Stimulated activated CD8-positive, alpha-beta memory T cell treated with anti-CD3 and anti-CD28 coated beads, Interleukin-12 subunit alpha, Interleukin-12 subunit beta, amount 100 ng/mL, for 4 hours (primary cell): Measurements from ENCODE around the gene CFAP92.

Experiments
- DNase-seq: peaks from one replicate; pipeline ENCODE4 v3.0.0-alpha.2; 2020; ENCODE audit warnings: low read depth

CFAP92 gene, protein sequence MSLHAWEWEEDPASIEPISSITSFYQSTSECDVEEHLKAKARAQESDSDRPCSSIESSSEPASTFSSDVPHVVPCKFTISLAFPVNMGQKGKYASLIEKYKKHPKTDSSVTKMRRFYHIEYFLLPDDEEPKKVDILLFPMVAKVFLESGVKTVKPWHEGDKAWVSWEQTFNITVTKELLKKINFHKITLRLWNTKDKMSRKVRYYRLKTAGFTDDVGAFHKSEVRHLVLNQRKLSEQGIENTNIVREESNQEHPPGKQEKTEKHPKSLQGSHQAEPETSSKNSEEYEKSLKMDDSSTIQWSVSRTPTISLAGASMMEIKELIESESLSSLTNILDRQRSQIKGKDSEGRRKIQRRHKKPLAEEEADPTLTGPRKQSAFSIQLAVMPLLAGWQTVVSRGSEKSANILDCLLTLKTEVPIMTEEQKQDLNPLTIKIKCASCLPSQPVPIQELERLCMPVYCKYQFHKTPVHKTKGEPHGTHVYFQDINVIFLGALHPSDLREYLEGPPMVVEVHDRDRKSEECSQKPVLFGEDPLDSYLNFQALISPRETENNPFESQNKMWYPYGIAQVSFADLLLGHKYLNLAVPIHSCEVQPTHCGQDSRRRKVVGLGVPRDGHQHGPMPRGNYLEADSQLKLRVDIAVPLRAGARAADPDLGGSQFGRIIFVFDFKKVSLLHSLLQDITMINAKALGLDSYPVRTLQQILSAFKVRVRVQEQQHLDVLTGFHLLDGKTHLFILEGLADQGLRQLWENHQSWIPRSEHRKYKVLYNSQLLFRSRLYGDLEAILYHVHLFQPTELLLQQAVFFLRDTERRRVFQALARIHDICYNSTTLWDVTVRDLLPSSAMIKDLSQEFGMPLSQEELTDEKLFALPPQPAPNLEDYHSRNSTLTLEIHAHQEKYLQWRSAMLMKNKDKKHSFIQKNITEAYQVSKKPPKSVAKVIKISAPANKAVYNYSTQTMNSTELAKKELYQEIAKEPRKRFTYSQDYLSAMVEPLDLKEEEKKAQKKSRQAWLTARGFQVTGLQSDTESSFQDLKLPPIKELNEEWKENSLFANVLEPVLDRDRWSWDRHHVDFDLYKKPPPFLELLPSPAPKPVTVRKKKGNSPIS

DNA sequence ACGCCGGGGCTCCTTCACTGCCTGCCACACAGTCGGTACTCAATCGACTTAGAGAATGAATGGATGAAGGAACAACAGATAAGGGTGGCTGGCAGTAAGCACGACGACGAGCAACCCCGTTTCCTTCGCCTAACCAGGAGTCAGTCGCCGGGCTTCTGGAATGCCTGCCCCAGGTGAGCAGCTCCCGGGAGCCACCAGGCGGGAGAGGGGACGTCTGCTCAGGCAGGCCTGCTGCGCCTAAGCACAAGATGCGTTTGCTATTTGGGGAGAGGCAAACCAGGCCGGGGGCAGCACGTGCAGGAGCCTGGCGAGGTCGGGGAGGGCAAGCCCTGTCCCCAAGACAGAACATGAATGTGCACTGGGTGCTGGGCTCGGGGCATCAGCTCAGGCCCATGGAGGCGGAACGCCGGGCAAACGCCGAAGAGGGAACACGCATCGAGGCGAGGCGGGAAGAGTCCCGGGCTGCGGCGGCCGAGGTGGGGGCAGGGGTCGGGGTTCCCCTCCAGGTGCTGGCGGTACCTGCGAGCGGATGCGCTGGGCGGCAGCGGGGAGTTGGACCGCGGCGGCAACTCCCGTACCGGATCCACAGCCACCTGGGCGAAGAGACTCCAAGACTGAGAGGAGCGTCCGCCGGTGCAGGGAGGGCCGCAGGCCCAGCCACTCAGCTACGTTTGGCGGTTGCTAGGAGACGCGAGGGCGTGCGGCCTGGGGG lies at the start of gene CFAP92:
CFAP92 (minus strand) TSS at position 616 of the 712 bp plus-strand sequence. CDS start 772 bp downstream, outside the sequence.
- peak; percentile 81 for DNase-seq

DNA sequence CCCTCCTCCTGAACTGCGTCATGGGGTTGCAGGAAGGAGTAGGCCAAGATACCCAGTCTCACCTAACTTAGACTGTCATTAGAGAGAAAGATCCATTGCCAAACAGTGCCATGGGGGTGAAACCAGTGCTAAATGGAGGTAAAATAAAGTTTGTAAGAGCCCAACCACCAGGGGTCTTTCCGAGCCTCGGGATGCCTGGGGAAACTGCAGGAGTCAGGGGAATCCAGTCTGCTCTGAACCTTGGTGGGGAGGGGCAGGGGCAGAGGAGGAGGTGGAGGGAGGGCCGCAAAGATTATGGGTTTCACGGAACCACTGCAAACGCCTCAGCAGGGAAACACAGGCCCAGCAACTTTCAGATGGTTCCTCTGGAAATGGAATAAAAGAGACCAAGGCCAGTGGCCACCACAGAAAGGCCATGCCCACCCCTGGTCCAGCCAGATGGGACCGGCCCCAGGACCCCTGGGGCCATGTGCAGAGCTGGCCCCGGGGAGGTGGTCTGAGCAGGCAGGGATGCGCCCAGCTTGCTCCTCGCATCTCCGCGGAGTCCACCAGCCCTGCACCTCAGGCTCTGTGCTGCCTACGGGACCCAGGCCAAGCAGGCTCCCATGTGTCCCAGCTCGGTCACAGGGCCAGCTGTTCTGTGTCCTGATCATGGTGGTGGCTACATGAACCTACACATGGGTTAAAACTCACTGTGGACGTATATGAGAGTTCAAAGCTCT lies 46.9 kb upstream of the CFAP92 start:
- DNase-seq, result no peak

DNA sequence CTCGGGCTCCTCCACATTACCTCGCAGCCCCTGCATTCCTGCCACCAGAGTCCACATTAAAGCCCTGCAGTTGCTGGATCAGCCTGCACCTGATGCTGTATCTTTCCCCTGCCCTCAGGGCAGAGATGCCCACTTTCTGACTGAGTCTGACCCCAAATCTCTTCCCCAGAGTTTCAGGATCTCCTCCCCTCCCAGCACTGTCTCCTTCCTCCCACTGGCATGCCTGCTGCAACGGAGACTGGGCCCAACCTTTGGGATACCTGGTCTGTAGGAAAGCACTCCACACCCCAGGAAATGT lies 46.1 kb upstream of the CFAP92 start:
- no peak for DNase-seq

DNA sequence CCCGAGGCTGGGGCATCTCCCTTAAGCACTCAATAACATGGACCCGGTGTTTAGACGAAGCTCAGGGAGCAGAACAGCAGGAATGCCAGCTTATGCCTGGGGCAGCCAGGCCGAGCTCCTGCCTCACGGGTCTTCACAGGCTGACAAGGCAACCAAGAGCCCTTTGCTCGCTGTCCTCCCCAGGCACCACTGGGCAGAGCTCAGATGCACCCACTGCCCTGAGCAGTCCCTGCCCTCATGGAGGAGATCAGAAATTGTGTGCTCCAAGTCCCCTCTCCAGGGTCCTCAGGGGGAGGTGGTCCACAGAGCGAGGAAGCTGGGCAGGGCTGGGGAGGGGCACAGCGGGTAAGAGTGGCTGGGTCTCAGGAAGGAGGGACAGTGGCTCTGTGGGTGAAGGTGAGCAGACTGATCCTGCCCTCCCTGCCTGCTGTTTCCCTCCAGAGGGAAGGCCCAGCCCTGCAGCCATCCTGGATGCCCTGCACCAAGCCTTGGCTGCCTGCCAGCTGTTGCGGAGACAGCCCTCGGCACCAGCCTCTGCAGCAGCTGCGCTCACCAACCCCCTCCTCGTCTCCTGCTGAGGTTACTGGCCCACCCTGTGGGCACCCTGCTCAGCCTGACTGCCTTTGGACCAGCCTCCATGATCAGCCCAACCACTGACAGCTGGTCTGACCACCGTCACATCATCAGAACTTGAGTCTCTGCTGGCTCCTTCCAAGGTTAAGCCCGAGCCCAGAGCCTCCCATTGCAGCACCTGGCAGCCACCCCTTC lies 45.6 kb upstream of the CFAP92 start:
- DNase-seq, result no peak

DNA sequence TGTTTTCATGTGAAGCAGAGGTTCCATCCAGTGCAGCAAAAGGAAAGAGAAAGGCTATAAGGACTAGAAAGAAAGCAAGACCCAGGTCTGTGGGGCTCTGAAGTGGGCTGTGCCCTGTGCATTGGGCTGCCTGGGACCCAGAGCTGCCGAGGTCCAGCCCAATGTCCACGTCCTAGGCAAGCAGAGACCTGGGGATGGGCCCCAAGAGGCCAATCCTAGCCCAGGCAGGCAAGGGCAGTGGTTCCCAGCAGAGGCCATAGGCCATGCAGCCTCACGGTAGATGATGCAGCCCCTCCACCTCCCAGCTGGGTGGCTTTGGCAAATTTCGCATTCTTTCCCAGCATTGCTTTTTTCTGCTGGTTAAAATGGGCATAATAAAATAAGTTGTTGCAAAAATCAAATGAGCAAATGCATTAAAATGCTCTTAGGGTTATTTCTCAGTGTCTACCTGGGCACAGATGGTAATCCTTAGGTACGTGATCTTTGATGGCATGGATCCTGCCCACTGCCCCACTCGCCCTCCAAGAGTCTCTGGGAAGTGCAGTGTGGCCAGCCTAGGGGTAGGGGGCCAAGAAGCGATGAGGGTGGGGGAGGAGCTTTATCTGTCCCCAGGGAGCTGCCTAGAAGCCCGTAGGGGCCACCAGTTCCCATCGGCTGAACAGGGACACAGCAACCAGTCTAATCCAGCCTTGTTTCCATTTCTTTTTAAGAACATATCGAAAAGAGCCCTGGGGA lies 44.4 kb upstream of the CFAP92 start:
- DNase-seq, result no peak

DNA sequence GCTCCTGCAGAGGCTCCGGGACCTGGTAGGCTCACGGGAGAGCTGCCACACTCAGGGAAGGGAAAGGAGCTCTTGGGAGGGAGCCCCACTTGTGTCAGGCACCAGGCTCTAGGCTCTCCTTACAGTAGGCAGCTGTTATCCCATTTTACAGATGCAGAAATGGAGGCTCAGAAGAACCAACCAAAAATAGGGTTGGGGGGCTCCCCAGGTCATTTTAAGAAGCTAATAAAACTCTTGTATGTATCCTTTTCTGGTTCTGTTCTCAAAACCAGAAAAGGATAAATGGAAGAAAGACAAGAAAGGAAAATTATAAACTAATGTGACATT lies 43.2 kb upstream of the CFAP92 start:
- no peak for DNase-seq

DNA sequence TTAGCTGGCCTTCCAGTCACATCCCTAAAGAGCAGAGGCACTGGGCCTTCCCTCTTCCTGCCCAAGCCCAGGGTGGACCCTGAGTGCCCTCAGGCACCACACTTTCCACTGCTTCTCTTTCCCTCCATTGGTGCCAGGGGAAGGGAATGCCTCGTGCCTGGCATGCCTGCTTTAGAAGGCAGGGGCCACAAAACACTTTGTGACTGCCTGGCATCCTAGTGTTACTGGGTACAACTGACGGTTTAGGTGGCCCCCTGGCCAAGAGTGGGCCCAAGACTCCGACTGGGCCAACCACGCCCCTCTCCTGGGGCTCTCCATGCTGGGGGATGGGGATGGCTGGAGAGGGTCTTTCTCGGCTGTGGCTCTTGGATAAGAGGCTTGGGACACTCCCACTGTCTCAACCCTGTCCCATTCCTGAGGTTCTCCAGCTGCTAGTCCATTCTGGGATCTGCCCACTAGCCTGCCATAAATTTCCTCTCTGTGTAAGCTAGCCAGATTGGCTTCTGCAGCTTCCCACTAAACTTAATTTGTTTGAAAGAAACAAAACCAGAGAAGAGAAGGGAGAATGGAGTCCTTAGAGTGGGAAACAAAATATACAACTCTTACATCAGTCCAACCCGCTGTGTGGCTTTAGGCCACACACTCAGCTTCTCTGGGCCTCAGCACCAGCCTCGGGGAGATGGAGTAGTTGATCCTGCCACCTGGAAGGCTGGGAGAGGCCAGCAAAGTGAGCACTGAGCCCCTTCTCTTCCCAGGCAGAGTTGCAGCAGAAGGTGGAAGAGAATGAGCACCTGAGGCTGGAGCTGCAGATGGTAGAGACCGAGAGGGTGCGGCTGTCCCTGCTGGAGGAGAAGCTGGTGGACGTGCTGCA lies 42.6 kb upstream of the CFAP92 start:
- DNase-seq, result no peak

DNA sequence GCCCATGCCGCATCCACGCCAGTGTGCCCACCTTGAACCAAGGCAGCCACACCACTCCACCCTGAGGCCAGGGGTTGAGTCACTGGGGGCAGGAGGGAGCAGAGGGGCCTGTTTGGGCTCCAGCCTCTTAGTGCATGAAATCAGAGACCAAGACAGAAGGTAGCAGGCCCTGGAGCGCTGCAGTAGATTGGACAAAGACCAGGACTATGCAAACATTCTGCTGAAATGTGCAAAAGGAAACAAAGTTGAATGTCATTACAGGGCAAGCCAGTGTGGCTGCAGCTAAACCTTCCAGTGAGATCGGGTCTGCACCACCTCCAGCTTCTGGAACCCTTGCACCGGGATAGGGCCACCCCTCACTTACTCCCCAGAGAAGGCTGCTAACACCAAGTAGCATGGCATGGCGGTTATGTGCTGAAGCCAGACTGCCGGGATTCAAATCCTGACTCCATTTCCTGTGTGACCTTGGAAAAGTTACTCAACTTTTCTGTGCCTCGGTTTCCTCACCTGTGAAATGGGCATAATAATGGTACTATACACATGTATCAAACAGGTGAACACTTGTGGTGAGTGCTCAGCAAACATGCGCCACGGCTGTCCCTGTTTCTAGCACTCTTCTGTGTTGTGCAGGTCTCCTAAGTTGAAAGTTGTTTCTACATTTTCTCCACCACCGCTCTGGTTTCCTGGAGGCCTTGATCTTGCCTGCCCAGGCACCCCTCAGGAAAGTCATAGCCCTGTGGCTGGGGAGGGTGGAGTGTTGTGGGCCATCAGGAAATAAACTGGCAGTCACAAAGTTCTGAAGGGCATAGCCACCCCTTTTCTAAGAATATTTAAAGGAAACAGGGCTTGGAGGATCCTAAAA lies 41.7 kb upstream of the CFAP92 start:
- DNase-seq, result no peak

DNA sequence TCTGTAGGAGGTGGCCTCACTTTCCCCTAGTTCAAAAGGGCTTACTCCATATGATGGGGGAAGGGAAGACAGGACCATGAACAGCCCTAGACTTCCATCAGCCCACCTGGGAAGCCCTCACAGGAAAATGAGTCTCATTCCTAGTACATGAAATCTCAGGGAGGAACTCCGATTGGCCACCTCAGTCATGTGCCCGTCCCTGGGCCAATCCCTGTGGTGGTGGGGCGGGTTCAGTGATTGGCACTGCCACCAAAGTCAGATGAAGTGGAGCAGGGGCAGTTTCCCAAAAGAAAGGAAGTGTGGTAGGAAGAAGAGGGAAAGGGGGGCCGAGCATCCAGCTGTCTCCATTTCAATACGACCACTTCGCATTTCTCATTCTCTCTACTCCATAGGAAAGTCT lies 40.8 kb upstream of the CFAP92 start:
- no peak for DNase-seq

DNA sequence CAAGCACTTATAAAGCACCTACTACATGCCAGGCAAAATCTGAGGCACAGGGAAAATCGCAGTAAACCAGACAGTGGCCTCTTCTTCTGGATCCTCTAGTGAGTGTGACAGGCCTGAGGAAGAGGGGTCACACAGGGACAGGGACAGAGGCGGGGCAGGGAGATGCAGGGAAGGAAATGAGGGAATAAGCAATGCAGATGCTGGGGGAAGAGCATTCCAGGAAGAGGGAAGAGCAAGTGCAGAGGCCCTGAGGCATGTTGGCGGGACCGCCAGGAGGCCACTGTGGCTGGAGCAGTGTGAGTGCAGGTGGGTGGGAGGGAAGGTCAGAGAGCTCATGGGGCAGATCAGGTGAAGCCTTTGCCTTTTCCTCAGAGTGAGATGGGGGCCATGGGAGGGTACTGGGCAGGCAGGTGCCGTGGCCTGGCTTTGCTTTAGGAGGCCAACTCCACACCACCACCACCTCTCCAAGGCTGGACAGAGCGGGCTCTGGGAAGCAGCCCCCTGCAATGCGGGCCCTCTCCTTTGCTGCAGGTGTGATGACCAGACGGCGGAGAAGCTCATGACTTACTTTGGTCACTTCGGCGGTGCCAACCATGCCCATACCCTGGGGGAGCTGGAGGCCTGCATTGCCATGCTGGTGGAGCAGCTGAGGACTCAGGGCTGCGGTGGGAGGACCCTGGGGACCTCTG lies 39.9 kb upstream of the CFAP92 start:
- no peak for DNase-seq

DNA sequence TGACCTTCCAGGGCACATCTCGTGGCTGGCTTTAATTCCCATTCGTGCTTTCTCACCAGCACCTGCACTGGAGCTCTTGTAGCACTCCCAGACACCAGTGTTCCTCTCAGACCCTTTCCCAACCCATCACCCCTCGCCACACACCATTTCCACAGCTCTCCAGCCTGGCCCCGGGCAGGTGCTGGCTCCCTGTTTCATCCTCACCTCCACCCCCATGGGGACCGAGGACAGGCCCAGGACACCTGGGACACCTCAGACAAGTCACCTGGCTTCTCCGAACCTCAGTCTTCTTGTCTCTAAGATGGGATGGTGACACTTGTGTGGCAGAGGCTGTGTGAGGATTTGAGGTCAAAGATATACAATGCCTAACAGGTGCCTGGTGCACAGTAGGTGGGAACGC lies 39.3 kb upstream of the CFAP92 start:
- DNase-seq, result no peak

DNA sequence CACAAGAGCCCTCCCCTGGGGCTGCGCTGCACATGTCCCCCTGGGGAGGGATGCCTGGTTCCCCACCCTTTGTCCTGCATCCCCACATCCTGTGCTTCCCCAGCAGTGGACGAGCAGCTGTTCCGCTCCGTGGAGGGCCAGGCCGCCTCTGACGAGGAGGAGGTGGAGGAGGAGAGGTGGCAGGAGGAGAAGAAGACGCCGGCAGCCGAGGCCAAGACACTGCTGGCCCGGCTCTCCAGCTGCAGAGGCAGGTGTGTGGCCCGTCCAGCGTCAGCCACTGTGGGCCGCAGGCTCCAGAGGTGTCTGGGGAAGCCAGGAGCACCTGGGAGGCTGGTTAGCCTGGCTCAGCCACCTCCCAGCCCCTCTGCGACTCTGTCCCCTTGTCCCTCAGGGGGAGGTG lies 38.8 kb upstream of the CFAP92 start:
- no peak for DNase-seq

DNA sequence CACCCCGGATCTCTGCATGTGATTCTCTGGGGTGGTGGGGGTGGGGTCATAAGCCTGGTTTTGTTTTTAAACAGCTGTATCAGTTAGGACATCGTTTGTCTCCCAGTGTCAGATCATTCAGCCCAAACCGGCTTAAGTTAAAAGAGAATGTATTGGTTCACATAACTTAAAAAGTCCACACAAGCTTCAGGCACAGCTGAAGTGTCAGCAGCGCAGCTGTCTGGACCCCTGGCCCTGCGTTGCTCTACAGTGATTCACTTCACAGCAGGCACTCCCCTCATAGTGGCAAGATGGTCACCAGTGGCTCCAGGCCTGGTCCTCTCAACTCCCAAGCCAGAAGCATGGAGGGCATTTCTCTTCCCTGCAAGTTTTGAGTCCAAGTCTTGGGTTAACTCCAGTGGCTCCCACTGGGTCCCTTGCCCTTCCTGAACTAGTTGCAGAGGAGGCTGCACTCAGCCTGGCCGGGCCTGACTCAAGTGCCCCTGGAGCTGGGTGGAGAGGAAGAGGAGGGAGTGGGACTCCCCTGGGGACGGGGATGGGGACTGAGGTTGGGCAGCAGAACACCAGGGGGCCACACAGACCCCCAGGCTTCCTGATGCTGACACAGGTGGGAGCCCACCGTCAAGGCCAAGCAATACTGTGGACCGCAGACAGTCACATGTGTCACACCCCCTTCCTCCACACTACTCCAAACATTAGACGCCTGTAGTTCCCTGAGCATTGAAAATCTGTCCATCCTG lies 37.8 kb upstream of the CFAP92 start:
- DNase-seq, result no peak

DNA sequence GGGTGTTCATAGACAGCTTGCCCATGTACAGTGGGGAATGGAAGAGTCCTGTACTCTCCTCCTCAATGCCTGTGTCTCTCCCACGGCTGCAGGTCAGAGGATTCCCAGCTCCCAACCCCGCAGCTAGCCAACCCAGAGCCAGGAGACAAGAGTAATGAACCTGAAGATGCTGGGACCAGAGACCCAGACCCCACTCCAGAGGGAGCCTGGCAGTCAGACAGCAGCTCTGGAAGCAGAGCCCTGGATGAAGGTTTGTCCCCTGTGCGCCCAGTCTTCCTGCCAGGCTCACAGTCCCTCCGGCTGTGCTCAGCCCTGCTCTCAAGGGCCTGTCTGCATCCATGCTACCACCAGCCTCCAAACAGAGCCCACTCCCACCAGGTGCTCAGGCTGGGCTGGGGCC lies 36.7 kb upstream of the CFAP92 start:
- DNase-seq, result no peak

DNA sequence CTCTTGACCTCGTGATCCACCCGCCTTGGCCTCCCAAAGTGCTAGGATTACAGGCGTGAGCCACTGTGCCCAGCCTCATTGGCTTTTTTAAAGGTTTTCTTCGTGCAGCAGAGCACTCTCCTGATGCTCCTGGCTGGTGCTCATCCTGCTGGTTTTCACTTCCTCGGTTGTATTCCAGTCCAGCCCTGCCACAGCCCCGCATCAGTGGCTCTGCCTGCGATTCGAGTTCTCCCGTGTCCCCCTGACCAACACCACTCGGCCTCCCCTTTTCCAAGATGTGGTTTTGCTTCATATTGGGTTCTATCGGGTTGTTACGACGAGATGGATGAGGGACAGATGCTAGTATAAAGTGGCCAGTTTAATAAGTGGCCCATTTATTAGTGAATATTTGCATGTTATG lies 35.0 kb upstream of the CFAP92 start:
- no peak for DNase-seq

DNA sequence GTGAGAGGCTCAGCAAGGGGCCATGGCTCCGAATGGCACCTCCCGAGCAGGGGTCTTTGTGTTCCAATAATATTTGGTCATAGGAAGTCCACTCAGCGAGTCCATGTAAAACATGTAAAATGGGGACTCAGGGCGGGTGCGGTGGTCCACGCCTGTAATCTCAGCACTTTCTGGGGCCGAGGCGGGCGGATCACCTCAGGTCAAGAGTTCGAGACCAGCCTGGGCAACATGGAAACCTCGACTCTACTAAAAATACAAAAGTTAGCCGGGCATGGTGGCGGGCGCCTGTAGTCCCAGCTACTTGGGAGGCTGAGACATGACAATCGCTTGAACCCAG lies 33.6 kb upstream of the CFAP92 start:
- no peak for DNase-seq
